ENCODE measurements around the gene TUSC2. TPM values are rescaled to one million over a fixed set of nuclear protein-coding genes. Genes with fewer than 3 reads are reported as not detected.
A peak's percentile ranks its signal among the peaks of the same experiment; 100 is the strongest.

Gene TUSC2
- total and polyA plus RNA-seq, 2 of the 13 experiments (the other 11 are each of a cell fraction or from before 2014, with no cell fraction given), result 36.7 to 39.1 TPM

GRCh38 chr3:50298836-50299637 is 29.0 kb downstream of the TUSC2 start, which contains the start of the genes HYAL3 and NAA80 (continued):
- no peak for TF ChIP-seq ZBTB40 (IDR thresholded peaks at IDR 0.05)
- no peak; the same call in none of the 2 replicates for TF ChIP-seq ZBTB40 (CRISPR knock-in tag; IDR thresholded peaks at IDR 0.05)
- TF ChIP-seq ZNF772 (CRISPR knock-in tag; IDR thresholded peaks at IDR 0.05), result peak; percentile 77; the same call in 1 of the 2 replicates
- no peak for TF ChIP-seq FOXM1 (CRISPR knock-in tag; IDR thresholded peaks at IDR 0.05)
- no peak for TF ChIP-seq MLXIP (CRISPR knock-in tag; IDR thresholded peaks at IDR 0.05; ENCODE audit: borderline replicate concordance)
- TF ChIP-seq SMAD9 (CRISPR knock-in tag; IDR thresholded peaks at IDR 0.05), result no peak
- TF ChIP-seq PRDM4 (CRISPR knock-in tag; IDR thresholded peaks at IDR 0.05; ENCODE audit: borderline replicate concordance), result no peak
- no peak for TF ChIP-seq BRCA1 (CRISPR knock-in tag; IDR thresholded peaks at IDR 0.05)
- TF ChIP-seq HNRNPK (IDR thresholded peaks at IDR 0.05; ENCODE audit: low read depth, low read length, poor library complexity, severe bottlenecking), result peak; percentile 82
- TF ChIP-seq TGIF2 (CRISPR knock-in tag; IDR thresholded peaks at IDR 0.05), result 0 out of 2 replicates have a peak, but pooled peaks have one; percentile 9
- no peak for TF ChIP-seq SRSF4 (IDR thresholded peaks at IDR 0.05; ENCODE audit: low read depth, low read length, poor library complexity, severe bottlenecking)
- no peak for TF ChIP-seq MLLT10 (CRISPR knock-in tag; IDR thresholded peaks at IDR 0.05)
- no peak for TF ChIP-seq ZNF564 (CRISPR knock-in tag; IDR thresholded peaks at IDR 0.05)
- TF ChIP-seq SRF (IDR thresholded peaks at IDR 0.05; ENCODE audit: low read depth, low read length), result no peak; the same call in 1 of the 2 replicates

All from HepG2 (cell line).